SHP77 (cell line): ENCODE results near the gene TSHZ3.

Experiments used
- DNase-seq, 2 experiments: peaks; one replicate each; lab custom pipeline; 2025; lab: John Stamatoyannopoulos, UW

The TSHZ3 gene

DNA sequence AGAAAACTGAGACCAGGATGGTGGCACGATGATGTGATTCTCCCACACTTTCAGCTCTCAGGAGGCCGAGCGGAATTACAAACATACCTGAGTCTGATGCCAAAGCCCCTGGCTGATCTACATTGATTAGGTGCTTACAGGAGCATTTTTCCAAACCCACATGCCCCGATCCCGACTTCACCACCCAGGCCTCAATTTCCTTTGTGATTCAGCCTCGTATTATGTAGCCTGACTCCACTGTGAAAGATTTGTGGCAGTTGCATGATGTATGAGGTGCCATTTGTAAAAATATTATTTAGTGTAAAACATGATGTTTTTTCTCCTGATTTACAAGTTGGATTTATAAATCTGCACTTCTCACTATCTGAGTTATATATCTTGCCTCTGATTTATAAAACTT is 118.0 kb downstream of the TSHZ3 start:
- DNase-seq, result no peak

DNA sequence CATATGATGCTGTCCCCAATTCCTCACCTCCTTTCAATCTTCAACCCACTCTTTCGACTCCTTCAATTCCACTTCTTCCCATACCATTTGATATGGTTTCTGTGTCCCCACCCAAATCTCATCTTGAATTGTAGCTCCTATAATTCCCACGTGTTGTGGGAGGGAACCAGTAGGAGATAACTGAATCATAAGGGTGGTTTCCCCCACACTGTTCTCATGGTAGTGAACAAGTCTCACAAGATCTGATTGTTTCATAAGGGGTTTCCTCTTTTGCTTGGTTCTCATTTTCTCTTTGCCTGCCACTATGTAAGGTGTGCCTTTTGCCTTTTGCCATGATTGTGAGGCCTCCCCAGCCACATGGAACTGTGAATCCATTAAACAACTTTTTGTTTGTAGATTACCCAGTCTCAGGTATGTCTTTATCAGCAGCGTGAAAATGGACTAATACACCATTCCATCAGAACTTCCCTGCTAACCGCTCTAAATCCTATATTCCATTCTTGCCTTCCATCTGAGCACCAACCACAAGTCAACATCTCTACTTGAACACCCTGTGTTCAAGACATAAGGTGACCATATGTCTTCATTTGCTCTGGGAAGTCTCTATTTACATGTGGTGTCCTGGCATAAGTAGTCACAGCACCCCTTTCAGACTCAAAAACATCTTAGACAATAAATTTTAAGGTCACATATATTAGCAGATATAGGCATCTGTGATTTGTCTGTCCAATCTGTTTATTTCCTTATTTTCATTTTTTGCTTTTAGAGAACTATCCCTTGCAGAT is 122.9 kb downstream of the TSHZ3 start:
- no peak for DNase-seq
